ENCODE measurements around the gene TNFAIP8L1. TPM values are rescaled to one million over a fixed set of nuclear protein-coding genes. Genes with fewer than 3 reads are reported as not detected.

The TNFAIP8L1 gene
- total RNA-seq, 1 experiment from 2014 or later, result 8.3 TPM

- no peak overlapping the region for H3K9ac ChIP-seq (ENCODE audit: low read length)
- H4K20me1 ChIP-seq (ENCODE audit: low read length), result no peaks in the 10 kb centered on the region
- no peak overlapping the region for H3K27ac ChIP-seq (ENCODE audit: low read length)
- H3K9me3 ChIP-seq (ENCODE audit: low read length), result no peaks in the 10 kb centered on the region
- no peaks in the 10 kb centered on the region for H3K27me3 ChIP-seq (ENCODE audit: low read length)
- peaks cover 18% of the 10 kb centered on the region for H3K4me1 ChIP-seq (ENCODE audit: insufficient read depth, low read length)
- no TSS peak for BruUV-seq (replicated peaks)
- H2AFZ ChIP-seq (ENCODE audit: low read length), result no peak overlapping the region
- ChIA-PET CTCF (no interaction called here), POLR2A (ENCODE audit: unreplicated experiment) (no interaction called here)
- no peak for DNase-seq
- H3K79me2 ChIP-seq (ENCODE audit: low read length), result peaks cover 22% of the 10 kb centered on the region
- intact Hi-C loops (cut with micrococcal nuclease), result no loop called here
- H3F3A ChIP-seq (ENCODE audit: low read length, unreplicated experiment), result no peaks in the 10 kb centered on the region
- TF ChIP-seq EZH2 (IDR thresholded peaks at IDR 0.05; ENCODE audit: low read length, unreplicated experiment), result no peak
- TF ChIP-seq CTCF (conservative IDR thresholded peaks at IDR 0.05; ENCODE audit: low read depth, low read length), result no peak
- TF ChIP-seq EZH2phosphoT487 (IDR thresholded peaks at IDR 0.05; ENCODE audit: borderline replicate concordance, low read length), result no peak
- no peaks in the 10 kb centered on the region for H3K36me3 ChIP-seq (ENCODE audit: low read depth, low read length)
- no peak overlapping the region for H3K4me2 ChIP-seq (ENCODE audit: low read length)
- no peak for ATAC-seq
- no peak overlapping the region for H3K4me3 ChIP-seq (ENCODE audit: low read length)
- no peaks in the 10 kb centered on the region for H3K9me2 ChIP-seq (replicated peaks; ENCODE audit: low read length)
These were observed 3.3 kb downstream of the TNFAIP8L1 start for GRCh38 chr19:4642625-4643024.

GRCh38 chr19:4645718-4646117 lies 6.4 kb downstream of the TNFAIP8L1 start:
- ChIA-PET CTCF (interaction anchor here (0.6 kb wide), 3 partner anchors 28 to 379 kb away, joined by 3 to 14 read pairs (median 4); no protein-coding TSS in a partner anchor), POLR2A (ENCODE audit: unreplicated experiment) (no interaction called here)
- H3K4me3 ChIP-seq (ENCODE audit: low read length), result no peak overlapping the region
- no TSS peak for BruUV-seq (replicated peaks)
- intact Hi-C loops (cut with micrococcal nuclease), result no loop called here
- peaks cover 3% of the 10 kb centered on the region for H3K4me1 ChIP-seq (ENCODE audit: insufficient read depth, low read length)
- no peaks in the 10 kb centered on the region for H3K9me3 ChIP-seq (ENCODE audit: low read length)
- no peaks in the 10 kb centered on the region for H4K20me1 ChIP-seq (ENCODE audit: low read length)
- H3K79me2 ChIP-seq (ENCODE audit: low read length), result peaks cover 9% of the 10 kb centered on the region
- no peaks in the 10 kb centered on the region for H3K9me2 ChIP-seq (replicated peaks; ENCODE audit: low read length)
- H3K4me2 ChIP-seq (ENCODE audit: low read length), result no peak overlapping the region
- no peaks in the 10 kb centered on the region for H3K36me3 ChIP-seq (ENCODE audit: low read depth, low read length)
- no peak overlapping the region for H2AFZ ChIP-seq (ENCODE audit: low read length)
- ATAC-seq (no peak), DNase-seq (no peak)
- TF ChIP-seq CTCF (conservative IDR thresholded peaks at IDR 0.05; ENCODE audit: low read depth, low read length) (no peak), EZH2 (IDR thresholded peaks at IDR 0.05; ENCODE audit: low read length, unreplicated experiment) (no peak), EZH2phosphoT487 (IDR thresholded peaks at IDR 0.05; ENCODE audit: borderline replicate concordance, low read length) (no peak)
- no peak overlapping the region for H3K27ac ChIP-seq (ENCODE audit: low read length)
- no peak overlapping the region for H3K9ac ChIP-seq (ENCODE audit: low read length)
- H3F3A ChIP-seq (ENCODE audit: low read length, unreplicated experiment), result no peaks in the 10 kb centered on the region
- no peaks in the 10 kb centered on the region for H3K27me3 ChIP-seq (ENCODE audit: low read length)

DNA sequence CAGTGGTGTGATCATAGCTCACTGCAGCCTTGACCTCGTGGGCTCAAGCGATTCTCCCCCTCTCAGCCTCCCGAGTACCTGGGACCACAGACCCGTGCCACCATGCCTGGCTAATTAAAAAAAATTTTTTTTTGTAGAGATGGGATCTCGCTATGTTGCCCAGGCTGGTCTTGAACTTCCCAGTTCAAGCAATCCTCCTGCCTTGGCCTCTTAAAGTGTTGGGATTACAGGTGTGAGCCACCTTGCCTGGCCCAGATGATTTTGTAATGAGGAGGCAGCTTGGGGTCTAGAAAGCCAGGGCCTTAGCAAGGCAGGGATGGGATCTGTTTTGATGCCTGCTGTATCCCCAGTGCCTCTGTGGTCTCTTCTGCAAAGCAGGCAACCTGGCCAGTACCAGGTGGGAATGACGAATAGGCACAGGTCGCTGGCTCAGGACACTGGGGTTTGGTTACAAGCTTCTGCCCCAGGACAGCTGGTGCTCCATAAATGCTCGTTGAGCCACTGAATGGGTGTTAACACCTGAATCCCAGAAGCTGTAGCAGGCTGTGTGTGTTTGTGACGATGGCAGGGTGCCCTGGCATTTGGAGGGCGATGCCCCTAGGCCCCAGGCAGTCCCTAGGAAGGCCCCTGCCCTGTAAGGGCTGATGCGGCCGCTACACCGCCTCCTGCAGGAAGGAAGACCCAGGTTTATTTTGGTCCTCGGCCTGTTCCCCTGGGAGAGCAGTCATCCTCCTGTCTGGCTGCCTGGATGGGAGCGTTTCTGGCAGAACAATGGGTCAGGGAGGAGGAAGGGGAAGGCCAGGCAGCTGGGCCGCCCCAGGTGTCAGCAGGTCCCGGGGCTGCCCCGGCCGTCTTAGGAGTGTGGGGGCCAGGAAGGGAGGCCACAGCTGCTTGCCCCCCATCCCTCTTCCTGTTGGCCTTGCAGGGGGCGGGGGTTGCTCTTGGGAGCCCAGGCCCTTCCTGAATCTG lies 8.6 kb downstream of the TNFAIP8L1 start:
- TF ChIP-seq CTCF (conservative IDR thresholded peaks at IDR 0.05; ENCODE audit: low read depth, low read length), result peak; percentile 27; the same call in 1 of the 2 replicates
- no peak for TF ChIP-seq EZH2phosphoT487 (IDR thresholded peaks at IDR 0.05; ENCODE audit: borderline replicate concordance, low read length)
- no TSS peak for BruUV-seq (replicated peaks)
- Histone ChIP-seq H3K27me3 (ENCODE audit: low read length) (no peaks in the 10 kb centered on the region), H3K4me1 (ENCODE audit: insufficient read depth, low read length) (no peaks in the 10 kb centered on the region), H3K9me3 (ENCODE audit: low read length) (no peaks in the 10 kb centered on the region), H3K27ac (ENCODE audit: low read length) (no peak overlapping the region), H4K20me1 (ENCODE audit: low read length) (no peaks in the 10 kb centered on the region), H3K9ac (ENCODE audit: low read length) (no peak overlapping the region), H3K36me3 (ENCODE audit: low read depth, low read length) (no peaks in the 10 kb centered on the region; the same call in 1 of the 2 replicates), H2AFZ (ENCODE audit: low read length) (no peak overlapping the region), H3K4me3 (ENCODE audit: low read length) (no peak overlapping the region), H3F3A (ENCODE audit: low read length, unreplicated experiment) (no peaks in the 10 kb centered on the region), H3K79me2 (ENCODE audit: low read length) (no peaks in the 10 kb centered on the region), H3K4me2 (ENCODE audit: low read length) (no peak overlapping the region), H3K9me2 (replicated peaks; ENCODE audit: low read length) (no peaks in the 10 kb centered on the region)
- no peak for ATAC-seq
- CTCF ChIA-PET, result no interaction called here
- DNase-seq, result no peak
- POLR2A ChIA-PET (ENCODE audit: unreplicated experiment), result interaction anchor here (0.5 kb wide), 1 partner anchor 630 kb away, joined by 7 read pairs; no protein-coding TSS in a partner anchor
- intact Hi-C loops (cut with micrococcal nuclease), result no loop called here

Measured in PC-3 (cell line).